CMK (cell line): ENCODE data around the gene BNIP5.

Source experiments
- DNase-seq: peaks from one replicate; pipeline ENCODE4 v3.0.0-alpha.2; 2010; ENCODE audit warnings: low read depth

The BNIP5 gene, protein sequence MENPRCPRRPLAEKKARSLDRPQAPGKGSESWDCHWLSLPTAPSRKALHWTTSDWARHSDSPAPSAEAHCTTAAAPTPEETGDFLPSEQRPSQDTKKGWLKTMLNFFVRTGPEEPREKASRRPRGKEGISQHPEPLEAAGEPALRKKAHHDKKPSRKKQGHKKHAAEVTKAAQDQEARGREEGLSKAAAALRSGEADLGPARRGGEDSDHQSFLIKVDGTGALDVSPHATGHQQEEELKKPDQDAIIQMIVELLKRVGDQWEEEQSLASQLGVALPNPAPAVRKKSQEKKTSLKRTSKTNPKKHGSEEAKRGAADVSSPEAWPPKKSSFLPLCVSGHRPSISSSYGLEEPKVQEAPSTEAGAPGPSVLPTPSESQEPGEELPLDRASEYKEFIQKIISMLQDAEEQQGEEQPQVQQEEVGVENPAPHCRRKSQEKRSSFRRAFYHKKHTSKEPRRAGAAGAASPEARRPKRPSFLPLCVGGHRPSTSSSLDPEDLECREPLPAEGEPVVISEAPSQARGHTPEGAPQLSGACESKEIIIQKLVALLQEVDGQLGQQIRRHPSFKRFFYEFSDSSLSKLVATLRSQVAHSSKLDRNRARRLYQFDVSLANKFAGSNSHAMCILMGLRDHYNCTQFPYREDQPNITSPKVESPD

DNA sequence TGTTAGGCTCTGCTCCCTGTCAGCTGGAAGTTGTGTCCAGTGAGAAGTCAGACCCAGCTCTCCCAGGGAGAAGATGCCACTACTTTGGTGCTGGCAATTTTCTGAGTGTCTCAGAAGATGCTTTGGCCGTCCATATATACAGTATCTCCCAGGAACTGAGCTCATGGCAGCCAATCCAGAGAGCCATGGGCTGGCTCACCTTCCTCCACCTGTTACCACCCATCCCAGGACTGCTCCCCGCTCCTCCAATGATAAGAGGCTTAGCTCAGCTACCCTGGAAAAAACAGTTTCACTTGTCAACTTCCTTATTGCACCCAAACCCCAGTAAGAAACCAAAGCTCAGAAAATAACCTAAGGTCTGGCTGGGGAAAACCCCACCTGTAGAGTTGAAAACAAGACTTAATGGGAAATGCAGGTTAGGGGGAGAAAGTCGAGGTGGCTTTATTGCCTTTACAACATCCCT, at the start of gene BNIP5:
BNIP5 (minus strand) TSS at position 110 of the 463 bp plus-strand sequence. CDS start 6,198 bp downstream, outside the sequence.
- no peak for DNase-seq

DNA sequence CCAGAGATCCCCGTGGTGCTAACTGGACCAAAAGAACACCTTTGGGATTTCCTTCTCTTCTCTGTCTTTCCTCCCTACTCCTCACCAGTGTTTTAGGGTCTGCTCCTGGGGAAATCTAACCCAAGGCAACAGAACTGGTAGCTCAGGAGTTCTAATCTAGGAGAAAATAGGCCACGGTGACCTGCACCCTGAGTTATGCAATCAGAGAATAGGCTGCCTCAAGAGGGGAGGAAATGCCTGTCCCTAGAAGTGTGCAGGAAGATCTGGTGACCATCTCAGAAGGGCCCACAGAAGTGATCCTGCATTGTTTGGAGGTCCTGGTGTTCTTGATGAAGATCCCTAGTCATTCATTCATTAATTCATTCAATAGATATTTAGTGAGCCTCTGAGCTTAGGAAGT, 47.4 kb upstream of the BNIP5 start:
- DNase-seq = no peak

DNA sequence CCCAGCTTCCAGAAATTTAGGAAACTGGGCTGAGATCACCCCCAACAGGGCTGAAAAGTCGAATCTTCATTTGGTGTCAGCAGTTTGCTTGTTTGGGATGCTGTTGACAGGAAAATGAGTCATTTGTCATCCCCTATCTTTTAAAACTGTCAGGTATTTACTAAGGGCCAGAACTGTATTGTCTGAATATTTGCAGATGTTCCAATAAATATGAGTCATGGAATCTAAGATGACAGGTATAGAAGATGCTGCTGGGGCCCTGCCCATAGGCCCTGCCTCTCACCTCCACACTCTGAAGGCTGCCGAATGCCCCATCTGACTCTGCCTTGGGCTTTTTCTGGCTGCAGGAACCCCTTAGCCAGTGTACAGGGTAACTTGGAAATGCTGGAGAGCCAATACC, 46.9 kb upstream of the BNIP5 start:
- DNase-seq = no peak

- no peak for DNase-seq
These were observed 46.3 kb upstream of the BNIP5 start for GRCh38 chr6:36382976-36383375.

- DNase-seq = no peak
These were observed 45.1 kb upstream of the BNIP5 start for GRCh38 chr6:36381502-36382389.

- no peak for DNase-seq
These were observed 43.5 kb upstream of the BNIP5 start for GRCh38 chr6:36380166-36380565.

GRCh38 chr6:36378936-36379335, 42.2 kb upstream of the BNIP5 start:
- no peak for DNase-seq

DNA sequence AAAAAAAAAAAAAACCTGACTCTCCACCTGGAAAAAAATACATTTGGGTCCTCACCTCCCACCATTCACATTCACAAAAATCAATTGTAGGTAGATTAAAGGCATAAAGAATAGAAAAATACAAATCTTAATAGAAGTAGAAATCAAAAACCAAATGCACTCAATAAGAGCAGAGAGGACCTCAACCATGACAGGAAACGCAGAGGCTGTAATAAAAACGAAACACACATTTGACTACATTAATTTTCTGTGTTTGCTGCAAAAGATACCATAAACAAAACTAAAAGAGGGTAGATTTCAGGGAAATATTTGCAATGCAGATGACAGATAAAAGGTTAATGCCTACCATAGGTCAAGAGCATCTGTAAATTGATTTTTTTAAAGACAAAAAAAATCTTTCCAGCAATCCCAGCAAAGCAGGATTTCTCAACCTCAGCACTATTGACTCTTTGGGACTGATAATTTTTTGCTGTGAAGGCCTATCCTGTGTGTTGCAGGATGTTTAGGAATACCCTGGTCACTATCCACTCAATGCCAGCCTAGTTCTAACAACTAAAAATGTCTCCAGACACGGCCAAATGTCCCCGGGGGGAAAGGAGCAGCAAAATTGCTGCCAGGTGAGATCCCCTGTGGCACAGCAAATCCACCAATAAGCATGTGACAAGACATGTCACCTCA, 41.7 kb upstream of the BNIP5 start:
- DNase-seq = no peak

GRCh38 chr6:36377594-36377993, 40.9 kb upstream of the BNIP5 start:
- DNase-seq = no peak

DNA sequence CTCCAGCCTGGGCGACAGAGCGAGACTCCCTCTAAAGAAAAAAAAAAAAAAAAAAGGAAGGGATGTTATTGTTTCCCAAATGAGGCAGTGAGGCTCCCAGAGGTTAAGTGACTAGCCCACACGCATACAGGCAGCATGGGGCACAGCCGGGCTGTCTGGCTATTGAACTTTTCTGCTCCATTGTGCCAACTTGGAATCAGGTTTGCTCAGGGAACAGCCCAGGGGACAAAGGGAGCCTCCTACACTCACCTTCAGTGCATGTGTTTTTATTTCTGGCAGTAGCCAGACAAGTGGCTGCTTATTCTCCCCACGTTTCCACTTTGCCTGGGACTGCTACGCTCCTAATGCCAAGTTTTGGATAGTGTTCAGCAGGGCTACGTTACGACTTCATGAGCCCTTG, 40.1 kb upstream of the BNIP5 start:
- no peak for DNase-seq

- DNase-seq = no peak
These were observed 39.5 kb upstream of the BNIP5 start for GRCh38 chr6:36376183-36376582.

DNA sequence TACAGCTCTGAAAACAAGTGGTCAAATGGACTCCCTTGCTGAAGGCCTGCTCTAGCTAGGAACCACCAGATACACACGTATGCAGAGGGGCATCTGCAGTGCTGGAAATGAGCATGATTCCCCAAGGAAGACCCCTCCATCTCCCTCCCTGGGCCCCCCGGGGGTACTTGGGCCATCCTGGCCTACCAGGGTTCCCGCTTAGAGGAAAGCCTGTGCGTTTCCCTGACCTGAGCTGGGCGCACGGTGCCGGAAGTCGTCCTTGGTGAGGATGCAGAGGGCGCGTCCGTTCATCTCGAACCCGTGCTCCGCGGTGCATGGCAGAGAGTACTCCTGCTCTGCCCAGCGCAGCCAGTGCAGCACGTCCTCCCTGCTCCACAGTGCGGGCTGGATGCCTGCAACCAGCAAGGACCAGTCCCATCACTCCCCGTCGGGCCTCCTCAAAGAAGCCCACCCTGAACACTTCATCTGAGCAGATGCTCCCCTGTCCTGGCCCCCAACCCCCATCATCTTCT, 39.0 kb upstream of the BNIP5 start:
- no peak for DNase-seq

DNA sequence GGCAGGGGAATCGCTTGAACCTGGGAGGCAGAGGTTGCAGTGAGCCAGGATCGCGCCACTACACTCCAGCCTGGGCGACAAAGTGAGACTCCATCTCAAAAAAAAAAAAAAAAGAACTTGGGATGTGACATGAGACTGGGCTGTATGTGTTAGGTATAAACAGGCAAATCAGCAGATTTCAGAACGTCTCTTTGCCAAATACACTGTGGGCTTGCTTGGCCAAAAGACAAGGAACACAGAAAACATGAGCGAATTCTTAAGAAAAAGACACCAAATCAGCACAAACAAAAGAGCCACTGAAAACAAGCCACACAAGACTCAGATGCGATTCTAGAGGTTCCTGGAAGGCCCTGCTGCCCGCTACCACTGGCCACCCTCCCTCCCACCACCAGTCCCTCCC, 38.3 kb upstream of the BNIP5 start:
- DNase-seq = no peak

- no peak for DNase-seq
These were observed 37.5 kb upstream of the BNIP5 start for GRCh38 chr6:36374194-36374593.

DNA sequence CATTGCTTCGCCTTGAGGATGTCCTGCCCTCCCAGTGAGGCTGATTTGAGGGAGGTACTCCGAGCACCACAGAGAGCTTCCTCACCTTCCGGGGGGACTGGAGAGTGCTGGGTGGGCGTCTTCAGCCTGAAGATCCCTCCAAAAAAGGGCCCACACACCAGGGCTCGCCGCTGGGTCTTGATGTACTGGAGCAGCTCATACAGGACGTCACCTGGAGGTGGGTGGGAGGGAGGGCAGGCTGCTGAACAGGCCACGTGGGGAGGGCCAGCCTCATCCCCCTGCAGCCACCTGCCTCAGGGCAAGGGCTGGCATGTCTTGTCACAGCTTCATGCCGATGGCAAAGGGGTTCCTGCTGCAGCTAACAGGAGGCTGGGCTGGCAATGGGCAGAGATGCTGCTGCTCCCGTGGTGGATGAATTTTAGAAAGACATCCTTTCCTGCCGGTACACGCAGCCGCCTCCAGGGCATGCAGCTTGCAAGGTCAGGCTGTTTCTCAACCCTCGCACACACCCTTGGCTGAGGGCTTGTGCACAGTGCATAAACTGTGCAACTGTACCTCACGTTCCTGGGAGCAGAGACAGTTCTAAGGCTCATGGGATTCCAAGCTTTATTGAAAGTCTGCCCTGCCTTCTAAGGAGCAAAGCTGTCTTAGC, 36.8 kb upstream of the BNIP5 start:
- DNase-seq = no peak

GRCh38 chr6:36372088-36372487, 35.4 kb upstream of the BNIP5 start:
- DNase-seq = no peak

GRCh38 chr6:36371211-36371610, 34.5 kb upstream of the BNIP5 start:
- DNase-seq = no peak

- no peak for DNase-seq
These were observed 34.0 kb upstream of the BNIP5 start for GRCh38 chr6:36370638-36371037.

- DNase-seq = no peak
These were observed 32.5 kb upstream of the BNIP5 start for GRCh38 chr6:36368921-36369865.

DNA sequence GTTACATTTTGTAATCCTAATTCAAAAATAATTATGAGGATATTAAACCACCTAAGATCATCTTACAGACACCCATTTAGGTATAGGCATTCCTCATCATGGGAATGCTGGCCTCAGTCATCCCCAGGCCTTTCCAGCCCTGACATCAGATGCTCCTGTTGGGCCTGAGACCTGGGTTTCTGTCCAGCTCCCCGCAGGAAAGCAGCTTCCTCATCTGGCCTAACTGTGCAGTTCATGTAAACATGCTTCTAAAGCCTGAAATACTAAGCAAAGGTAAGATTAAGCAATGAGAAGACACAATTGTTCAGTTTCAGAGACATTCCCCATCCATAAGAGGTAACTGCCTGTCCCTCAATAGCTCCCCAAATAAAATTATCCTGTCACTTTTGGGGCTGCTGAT, 31.7 kb upstream of the BNIP5 start:
- DNase-seq = no peak
